HepG2 (cell line): ENCODE measurements around the gene MYH9. TPM values are rescaled to one million over a fixed set of nuclear protein-coding genes. Genes with fewer than 3 reads are reported as not detected.
A peak's percentile ranks its signal among the peaks of the same experiment; 100 is the strongest.

Experiments used
- CBX1 ChIP-seq: IDR thresholded peaks from one replicate; pipeline ENCODE4 v1.6.1; 2016; ENCODE audit warnings: antibody characterized with exemption, low read depth
- HIVEP1 ChIP-seq: sonication (generic); formaldehyde crosslinking; IDR thresholded peaks from 2 replicates; pipeline ENCODE4 v1.4.0; 2020; ENCODE audit warnings: mild to moderate bottlenecking, missing genetic modification reagents
- HNRNPK ChIP-seq: fragments of 200-400 bp; formaldehyde crosslinking; IDR thresholded peaks from 2 replicates; pipeline ENCODE4 v1.6.1; 2018; ENCODE audit warnings: low read length, low read depth, moderate library complexity, mild to moderate bottlenecking; ENCODE audit not compliant: poor library complexity, severe bottlenecking
- HOXA9 ChIP-seq: sonication (generic); formaldehyde crosslinking; IDR thresholded peaks from 2 replicates; pipeline ENCODE4 v1.8.1; 2022; ENCODE audit warnings: missing genetic modification reagents, mild to moderate bottlenecking, moderate library complexity, borderline replicate concordance
- KDM1A ChIP-seq: IDR thresholded peaks from 2 replicates; pipeline ENCODE4 v1.6.1; 2016; ENCODE audit warnings: missing compliant biosample characterization
- NFAT5 ChIP-seq: sonication (generic); formaldehyde crosslinking; IDR thresholded peaks from 2 replicates; pipeline ENCODE4 v1.4.0; 2020; ENCODE audit warnings: missing genetic modification reagents
- NFYC ChIP-seq: IDR thresholded peaks from 2 replicates; pipeline ENCODE4 v1.6.1; 2016; ENCODE audit warnings: missing genetic modification reagents, missing compliant biosample characterization
- PAX8 ChIP-seq: sonication (generic); formaldehyde crosslinking; IDR thresholded peaks from 2 replicates; pipeline ENCODE4 v1.8.0; 2022; ENCODE audit warnings: mild to moderate bottlenecking, missing genetic modification reagents, borderline replicate concordance
- POLR2G ChIP-seq: fragments of 200-400 bp; formaldehyde crosslinking; IDR thresholded peaks from 2 replicates; pipeline ENCODE4 v1.6.1; 2018; ENCODE audit warnings: mild to moderate bottlenecking, low read depth, low read length, moderate library complexity
- TOE1 ChIP-seq: sonication (generic); formaldehyde crosslinking; IDR thresholded peaks from 2 replicates; pipeline ENCODE4 v1.4.0; 2020; ENCODE audit warnings: mild to moderate bottlenecking, missing genetic modification reagents
- ZBTB3 ChIP-seq: sonication (generic); formaldehyde crosslinking; IDR thresholded peaks from 2 replicates; pipeline ENCODE4 v1.4.0; 2020; ENCODE audit warnings: low read depth, mild to moderate bottlenecking, moderate library complexity, missing genetic modification reagents, borderline replicate concordance
- ZFP1 ChIP-seq: IDR thresholded peaks from 2 replicates; pipeline ENCODE4 v1.6.1; 2016
- ZNF563 ChIP-seq: sonication (generic); formaldehyde crosslinking; IDR thresholded peaks from 2 replicates; pipeline ENCODE4 v1.8.0; 2022; ENCODE audit warnings: mild to moderate bottlenecking, moderate library complexity, missing genetic modification reagents
- ZNF652 ChIP-seq: IDR thresholded peaks from 2 replicates; pipeline ENCODE4 v1.6.1; 2016; ENCODE audit warnings: low read depth, borderline replicate concordance
- ZNF768 ChIP-seq: sonication (generic); formaldehyde crosslinking; IDR thresholded peaks from 2 replicates; pipeline ENCODE4 v1.4.0; 2020; ENCODE audit warnings: missing genetic modification reagents
- ZNF841 ChIP-seq: sonication (generic); formaldehyde crosslinking; IDR thresholded peaks from 2 replicates; pipeline ENCODE4 v1.8.1; 2023; ENCODE audit warnings: missing genetic modification reagents, borderline replicate concordance
- polyA plus RNA-seq, 8 experiments: library from polyadenylated mRNA; depleted of rRNA in 3 of 8; stranded (reverse) in 7 of 8; unstranded in 1 of 8; fragments of >200 nt; fragmentation: Illumina TruSeq in 4 of 8; extraction: Trizol in 4 of 8; gene quantifications; 2 replicates each; pipeline versions ENCODE4 v1.2.1 to v1.2.3, GENCODE V29; 2011 to 2016; ENCODE audit warnings: low read depth in 4 of 8, missing spikeins in 1 of 8, mixed read lengths in 1 of 8; ENCODE audit not compliant: insufficient read depth in 1 of 8
- total RNA-seq, 5 experiments: library from RNA; depleted of rRNA; stranded (reverse); fragments of >200 nt; fragmentation: Illumina TruSeq; extraction: Trizol; gene quantifications; 2 replicates each; pipeline ENCODE4 v1.2.3, GENCODE V29; 2016; ENCODE audit warnings: low read depth in 1 of 5
- TF ChIP-seq, protein P1 (sequence below): sonication (generic); formaldehyde crosslinking; IDR thresholded peaks from 2 replicates; pipeline ENCODE4 v1.8.0; 2022; ENCODE audit warnings: mild to moderate bottlenecking, missing genetic modification reagents; ENCODE audit not compliant: insufficient replicate concordance
- TF ChIP-seq, protein P2 (sequence below): sonication (generic); formaldehyde crosslinking; IDR thresholded peaks from 2 replicates; pipeline ENCODE4 v1.4.0; 2020; ENCODE audit warnings: mild to moderate bottlenecking, missing genetic modification reagents, borderline replicate concordance

The MYH9 gene
- total and polyA plus RNA-seq, 2 of the 13 experiments (the other 11 are each of a cell fraction or from before 2014, with no cell fraction given) = 50.7 to 98.5 TPM

- TF ChIP-seq, protein P1, sequence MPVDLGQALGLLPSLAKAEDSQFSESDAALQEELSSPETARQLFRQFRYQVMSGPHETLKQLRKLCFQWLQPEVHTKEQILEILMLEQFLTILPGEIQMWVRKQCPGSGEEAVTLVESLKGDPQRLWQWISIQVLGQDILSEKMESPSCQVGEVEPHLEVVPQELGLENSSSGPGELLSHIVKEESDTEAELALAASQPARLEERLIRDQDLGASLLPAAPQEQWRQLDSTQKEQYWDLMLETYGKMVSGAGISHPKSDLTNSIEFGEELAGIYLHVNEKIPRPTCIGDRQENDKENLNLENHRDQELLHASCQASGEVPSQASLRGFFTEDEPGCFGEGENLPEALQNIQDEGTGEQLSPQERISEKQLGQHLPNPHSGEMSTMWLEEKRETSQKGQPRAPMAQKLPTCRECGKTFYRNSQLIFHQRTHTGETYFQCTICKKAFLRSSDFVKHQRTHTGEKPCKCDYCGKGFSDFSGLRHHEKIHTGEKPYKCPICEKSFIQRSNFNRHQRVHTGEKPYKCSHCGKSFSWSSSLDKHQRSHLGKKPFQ (CRISPR knock-in tag) = peak; percentile 50
- no peak for TF ChIP-seq NFYC (CRISPR knock-in tag)
- no peak for TF ChIP-seq ZNF768 (CRISPR knock-in tag)
- TF ChIP-seq ZBTB3 (CRISPR knock-in tag) = no peak
- TF ChIP-seq HNRNPK = no peak
- TF ChIP-seq, protein P2, sequence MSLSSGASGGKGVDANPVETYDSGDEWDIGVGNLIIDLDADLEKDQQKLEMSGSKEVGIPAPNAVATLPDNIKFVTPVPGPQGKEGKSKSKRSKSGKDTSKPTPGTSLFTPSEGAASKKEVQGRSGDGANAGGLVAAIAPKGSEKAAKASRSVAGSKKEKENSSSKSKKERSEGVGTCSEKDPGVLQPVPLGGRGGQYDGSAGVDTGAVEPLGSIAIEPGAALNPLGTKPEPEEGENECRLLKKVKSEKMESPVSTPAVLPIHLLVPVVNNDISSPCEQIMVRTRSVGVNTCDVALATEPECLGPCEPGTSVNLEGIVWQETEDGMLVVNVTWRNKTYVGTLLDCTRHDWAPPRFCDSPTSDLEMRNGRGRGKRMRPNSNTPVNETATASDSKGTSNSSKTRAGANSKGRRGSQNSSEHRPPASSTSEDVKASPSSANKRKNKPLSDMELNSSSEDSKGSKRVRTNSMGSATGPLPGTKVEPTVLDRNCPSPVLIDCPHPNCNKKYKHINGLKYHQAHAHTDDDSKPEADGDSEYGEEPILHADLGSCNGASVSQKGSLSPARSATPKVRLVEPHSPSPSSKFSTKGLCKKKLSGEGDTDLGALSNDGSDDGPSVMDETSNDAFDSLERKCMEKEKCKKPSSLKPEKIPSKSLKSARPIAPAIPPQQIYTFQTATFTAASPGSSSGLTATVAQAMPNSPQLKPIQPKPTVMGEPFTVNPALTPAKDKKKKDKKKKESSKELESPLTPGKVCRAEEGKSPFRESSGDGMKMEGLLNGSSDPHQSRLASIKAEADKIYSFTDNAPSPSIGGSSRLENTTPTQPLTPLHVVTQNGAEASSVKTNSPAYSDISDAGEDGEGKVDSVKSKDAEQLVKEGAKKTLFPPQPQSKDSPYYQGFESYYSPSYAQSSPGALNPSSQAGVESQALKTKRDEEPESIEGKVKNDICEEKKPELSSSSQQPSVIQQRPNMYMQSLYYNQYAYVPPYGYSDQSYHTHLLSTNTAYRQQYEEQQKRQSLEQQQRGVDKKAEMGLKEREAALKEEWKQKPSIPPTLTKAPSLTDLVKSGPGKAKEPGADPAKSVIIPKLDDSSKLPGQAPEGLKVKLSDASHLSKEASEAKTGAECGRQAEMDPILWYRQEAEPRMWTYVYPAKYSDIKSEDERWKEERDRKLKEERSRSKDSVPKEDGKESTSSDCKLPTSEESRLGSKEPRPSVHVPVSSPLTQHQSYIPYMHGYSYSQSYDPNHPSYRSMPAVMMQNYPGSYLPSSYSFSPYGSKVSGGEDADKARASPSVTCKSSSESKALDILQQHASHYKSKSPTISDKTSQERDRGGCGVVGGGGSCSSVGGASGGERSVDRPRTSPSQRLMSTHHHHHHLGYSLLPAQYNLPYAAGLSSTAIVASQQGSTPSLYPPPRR (CRISPR knock-in tag) = peak; percentile 75; the same call in 1 of the 2 replicates
- TF ChIP-seq ZFP1 = 0 out of 2 replicates have a peak, but pooled peaks have one; percentile 42
- no peak for TF ChIP-seq TOE1
- no peak for TF ChIP-seq CBX1
- TF ChIP-seq PAX8 (CRISPR knock-in tag) = no peak
- TF ChIP-seq POLR2G = peak; percentile 60; the same call in 1 of the 2 replicates
- TF ChIP-seq ZNF652 (CRISPR knock-in tag) = no peak
- TF ChIP-seq ZNF841 (CRISPR knock-in tag) = no peak
- TF ChIP-seq NFAT5 = no peak
- no peak for TF ChIP-seq ZNF563 (CRISPR knock-in tag)
- peak; percentile 83 for TF ChIP-seq HIVEP1 (CRISPR knock-in tag)
- peak; percentile 41; the same call in 1 of the 2 replicates for TF ChIP-seq KDM1A (CRISPR knock-in tag)
- no peak for TF ChIP-seq HOXA9
These were observed 36.8 kb downstream of the MYH9 start (continued) for GRCh38 chr22:36350751-36351594.
